Neuron (in vitro differentiated cells): ENCODE data around the gene TRIM74.
"Not testable (repeated sequence)": the region's sequence is repeated elsewhere in the genome, so short reads cannot be mapped to it uniquely, and the experiment has no call there.

Experiments used
- H2AFZ ChIP-seq: one replicate; pipeline ENCODE4 v1.6.1; 2013; ENCODE audit warnings: low read depth, mild to moderate bottlenecking, inconsistent platforms, low read length, moderate library complexity
- H3K27me3 ChIP-seq: one replicate; pipeline ENCODE4 v1.6.1; 2013; ENCODE audit warnings: low read length; ENCODE audit not compliant: insufficient read depth
- H3K36me3 ChIP-seq: one replicate; pipeline ENCODE4 v1.6.1; 2013; ENCODE audit warnings: low read length; ENCODE audit not compliant: insufficient read depth
- H3K4me1 ChIP-seq: one replicate; pipeline ENCODE4 v1.6.1; 2013; ENCODE audit warnings: low read length; ENCODE audit not compliant: insufficient read depth
- H3K4me3 ChIP-seq: 2 replicates; pipeline ENCODE4 v1.5.1; 2013; ENCODE audit warnings: mild to moderate bottlenecking, low read length, moderate library complexity
- H3K9me3 ChIP-seq: one replicate; pipeline ENCODE4 v1.6.1; 2013; ENCODE audit warnings: low read length

Gene TRIM74

GRCh38 chr7:72971505-72971904 lies 2.2 kb upstream of the TRIM74 start:
- not testable (repeated sequence) for H3K27me3 ChIP-seq, H3K9me3 ChIP-seq, H3K4me3 ChIP-seq, H3K36me3 ChIP-seq, H2AFZ ChIP-seq, H3K4me1 ChIP-seq

GRCh38 chr7:72969688-72970087 lies 422 bp upstream of the TRIM74 start:
- not testable (repeated sequence) for H3K27me3 ChIP-seq, H3K4me1 ChIP-seq

GRCh38 chr7:72966892-72967291 lies 2.4 kb downstream of the TRIM74 start:
- H3K9me3 ChIP-seq, H3K4me3 ChIP-seq, H3K27me3 ChIP-seq, H3K4me1 ChIP-seq, H3K36me3 ChIP-seq, H2AFZ ChIP-seq: not testable (repeated sequence)

More at GRCh38 chr7:72969688-72970087, 422 bp upstream of the TRIM74 start:
- not testable (repeated sequence) for H3K36me3 ChIP-seq, H2AFZ ChIP-seq, H3K4me3 ChIP-seq, H3K9me3 ChIP-seq

DNA sequence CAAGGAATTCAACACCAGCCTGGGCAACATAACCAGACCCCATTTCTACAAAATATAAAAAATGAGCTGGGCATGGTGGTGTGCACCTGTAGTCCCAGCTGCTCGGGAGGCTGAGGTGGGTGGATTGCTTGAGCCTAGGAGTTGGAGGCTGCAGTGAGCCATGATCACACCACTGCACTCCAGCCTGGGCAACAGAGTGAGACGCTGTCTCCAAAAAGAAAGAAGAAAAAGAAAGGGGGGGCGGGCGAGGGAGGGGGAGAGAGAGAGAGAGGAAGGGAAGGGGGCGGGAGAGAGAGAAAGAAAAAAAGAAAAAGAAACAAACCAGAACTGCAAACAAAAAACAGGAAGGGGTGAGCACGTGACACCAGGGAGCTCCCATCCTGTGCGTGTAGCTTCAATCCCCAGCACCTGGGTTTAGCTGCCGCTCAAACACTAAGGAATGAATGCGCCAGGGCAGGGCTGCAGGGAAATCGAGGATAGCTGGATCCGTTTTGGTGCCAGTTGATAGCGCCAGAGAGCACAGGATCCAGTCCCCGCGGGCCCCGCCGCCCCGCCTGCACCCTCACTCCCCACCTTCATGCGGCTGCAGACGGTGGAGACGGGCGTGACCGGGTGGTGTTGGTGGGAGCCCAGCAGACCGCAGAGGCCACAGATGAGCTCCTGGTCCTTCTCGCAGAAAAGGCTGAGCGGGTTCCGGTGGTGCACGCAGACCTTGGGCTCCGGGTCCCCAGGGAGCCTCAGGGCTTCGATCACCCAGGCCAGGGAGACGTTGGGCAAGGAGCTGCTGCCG lies 3.9 kb downstream of the TRIM74 start:
- not testable (repeated sequence) for H3K4me1 ChIP-seq, H3K4me3 ChIP-seq, H2AFZ ChIP-seq, H3K36me3 ChIP-seq, H3K9me3 ChIP-seq, H3K27me3 ChIP-seq

DNA sequence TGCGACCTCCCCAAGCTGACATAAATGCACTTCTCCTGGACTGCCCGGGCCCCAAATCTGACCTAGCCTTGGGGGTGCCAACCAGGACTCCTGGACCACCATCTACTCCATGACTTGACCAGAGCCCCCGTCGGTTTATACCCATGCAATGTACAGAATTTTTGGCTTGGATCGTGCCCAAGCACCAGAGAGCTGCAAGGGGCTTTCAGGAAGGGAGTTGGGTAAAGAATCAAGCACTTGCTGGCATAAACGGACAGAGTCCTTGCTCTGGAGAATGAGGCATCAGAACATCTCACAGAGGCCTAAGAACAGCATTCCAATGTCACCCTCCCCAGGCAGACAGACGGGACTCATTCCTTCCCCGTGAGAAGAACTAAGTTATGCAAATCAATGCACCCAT lies 6.2 kb downstream of the TRIM74 start:
- not testable (repeated sequence) for H3K36me3 ChIP-seq, H3K9me3 ChIP-seq, H3K4me3 ChIP-seq, H2AFZ ChIP-seq, H3K27me3 ChIP-seq, H3K4me1 ChIP-seq

DNA sequence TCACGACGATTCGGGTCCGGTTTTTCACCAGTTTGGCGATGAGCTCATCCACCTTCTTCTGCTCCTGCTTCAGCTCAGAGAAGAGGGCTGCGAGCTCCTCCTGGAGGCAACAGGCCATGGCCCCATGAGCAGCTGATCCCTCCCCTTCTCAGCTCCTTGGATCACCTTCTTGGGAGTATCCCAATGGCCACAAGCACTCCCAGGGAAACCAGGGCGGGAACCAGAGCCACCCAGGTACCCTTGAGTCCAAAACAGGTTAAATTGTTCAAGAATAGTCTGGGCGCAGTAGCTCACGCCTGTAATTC lies 8.0 kb downstream of the TRIM74 start:
- not testable (repeated sequence) for H3K4me1 ChIP-seq, H3K36me3 ChIP-seq, H2AFZ ChIP-seq, H3K27me3 ChIP-seq, H3K4me3 ChIP-seq, H3K9me3 ChIP-seq

GRCh38 chr7:72960626-72961345 lies 8.5 kb downstream of the TRIM74 start:
- not testable (repeated sequence) for H2AFZ ChIP-seq, H3K4me3 ChIP-seq, H3K27me3 ChIP-seq, H3K4me1 ChIP-seq, H3K9me3 ChIP-seq, H3K36me3 ChIP-seq

GRCh38 chr7:72960029-72960428 lies 9.2 kb downstream of the TRIM74 start:
- H3K36me3 ChIP-seq, H3K9me3 ChIP-seq, H2AFZ ChIP-seq, H3K27me3 ChIP-seq, H3K4me1 ChIP-seq, H3K4me3 ChIP-seq: not testable (repeated sequence)

GRCh38 chr7:72954563-72955198 lies 14.6 kb downstream of the TRIM74 start:
- peak overlapping the region; percentile 38 for H3K4me3 ChIP-seq
- not testable (repeated sequence) for H3K36me3 ChIP-seq, H2AFZ ChIP-seq, H3K9me3 ChIP-seq, H3K4me1 ChIP-seq, H3K27me3 ChIP-seq

DNA sequence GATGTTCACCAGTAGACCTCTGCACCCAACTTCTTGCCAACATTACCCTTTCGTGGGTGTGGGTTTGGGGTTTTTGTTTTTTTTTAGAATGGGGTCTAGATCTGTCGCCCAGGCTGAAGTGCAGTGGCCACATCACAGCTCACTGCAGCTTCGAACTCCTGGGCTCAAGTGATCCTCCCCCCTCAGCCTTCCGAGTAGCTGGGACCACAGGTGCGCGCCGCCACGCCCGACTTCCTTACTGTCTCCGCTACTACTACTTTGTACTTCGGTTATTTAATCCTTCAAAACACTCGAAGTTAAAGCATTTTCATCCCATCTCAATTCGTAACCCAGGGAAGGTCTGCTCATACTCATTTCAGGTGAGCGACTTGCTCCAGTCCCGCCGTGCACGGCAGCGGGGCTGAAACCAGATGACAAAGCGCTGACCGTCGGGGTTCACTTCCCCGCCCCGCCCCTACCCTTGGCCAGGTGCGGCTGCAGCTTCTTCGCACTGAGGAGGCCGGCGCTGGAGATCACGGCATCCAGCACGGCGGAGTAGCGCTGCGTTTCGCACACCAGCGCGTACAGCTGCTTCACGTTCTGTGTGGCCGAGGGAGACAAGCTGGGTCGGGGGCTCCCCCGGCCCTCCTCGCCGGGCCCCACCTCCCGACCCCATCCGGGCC lies 15.2 kb downstream of the TRIM74 start:
- H3K4me3 ChIP-seq, result peak overlapping the region; percentile 40
- H3K9me3 ChIP-seq, H2AFZ ChIP-seq: not testable (repeated sequence)

DNA sequence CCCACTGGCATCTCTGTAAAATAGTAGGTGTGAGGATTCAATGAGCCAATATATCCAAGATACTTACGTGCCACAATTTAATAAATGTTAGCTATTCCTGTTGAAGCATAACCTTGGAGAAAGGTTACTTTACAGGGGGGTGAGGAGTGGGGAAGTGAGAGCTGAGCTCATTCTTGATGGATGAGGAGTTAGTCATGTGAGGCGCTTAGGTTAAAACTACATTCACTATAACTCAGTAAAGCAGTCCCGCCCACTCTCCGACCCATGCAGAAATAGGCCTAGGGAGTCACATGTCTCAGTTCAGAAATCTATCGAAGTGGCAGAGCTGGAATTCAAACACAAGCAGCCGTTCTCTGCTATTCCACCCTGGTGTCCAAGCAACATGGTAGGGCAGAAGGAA lies 18.8 kb downstream of the TRIM74 start:
- H3K27me3 ChIP-seq, H2AFZ ChIP-seq, H3K9me3 ChIP-seq, H3K4me1 ChIP-seq, H3K4me3 ChIP-seq: not testable (repeated sequence)
- peaks cover 11% of the 10 kb centered on the region for H3K36me3 ChIP-seq

More for the DNA sequence above, 15.2 kb downstream of the TRIM74 start:
- H3K27me3 ChIP-seq, H3K36me3 ChIP-seq, H3K4me1 ChIP-seq: not testable (repeated sequence)

- H3K4me3 ChIP-seq, H2AFZ ChIP-seq, H3K27me3 ChIP-seq, H3K4me1 ChIP-seq, H3K9me3 ChIP-seq: not testable (repeated sequence)
- H3K36me3 ChIP-seq, result peaks cover 11% of the 10 kb centered on the region
These were observed 19.6 kb downstream of the TRIM74 start for GRCh38 chr7:72949686-72950085.

DNA sequence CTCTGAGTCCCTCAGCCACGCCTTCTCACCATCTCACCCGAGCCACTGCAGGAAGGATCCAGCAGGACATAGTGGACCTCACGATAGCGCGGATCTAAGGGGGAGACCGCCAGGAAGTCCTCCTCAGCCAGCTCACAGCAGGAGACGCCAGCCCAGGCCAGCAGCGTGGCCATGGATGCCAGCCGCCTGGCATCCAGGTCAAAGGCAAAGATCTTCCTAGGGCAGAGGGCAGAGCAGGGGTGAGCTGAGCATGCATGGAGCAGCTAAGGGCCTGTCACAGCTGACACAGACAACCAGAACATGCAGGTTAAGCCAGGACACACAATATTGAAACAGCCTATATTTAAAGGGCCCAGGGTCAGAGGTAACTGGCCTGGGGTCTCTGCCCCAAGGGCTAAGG lies 20.0 kb downstream of the TRIM74 start:
- H2AFZ ChIP-seq, H3K27me3 ChIP-seq, H3K9me3 ChIP-seq, H3K4me3 ChIP-seq, H3K4me1 ChIP-seq: not testable (repeated sequence)
- peaks cover 11% of the 10 kb centered on the region for H3K36me3 ChIP-seq
